GM21381 (cell line): ENCODE measurements around the gene ZFYVE21.
"Not testable (repeated sequence)": the region's sequence is repeated elsewhere in the genome, so short reads cannot be mapped to it uniquely, and the experiment has no call there.

ENCODE experiments used
- ATAC-seq: cut with Tn5 transposase; IDR thresholded peaks from one replicate; pipeline ENCODE4 v1.9.1; 2021; ENCODE audit warnings: mild to moderate bottlenecking, moderate library complexity; ENCODE audit not compliant: unreplicated experiment

Gene ZFYVE21

GRCh38 chr14:103755060-103755459 is 39.5 kb downstream of the ZFYVE21 start:
- no peak for ATAC-seq

GRCh38 chr14:103758059-103758776 is 42.6 kb downstream of the ZFYVE21 start:
- no peak for ATAC-seq

GRCh38 chr14:103762036-103762435 is 46.4 kb downstream of the ZFYVE21 start:
- no peak for ATAC-seq

- ATAC-seq: no peak
Observed at GRCh38 chr14:103762541-103762940, 46.9 kb downstream of the ZFYVE21 start.

GRCh38 chr14:103763730-103764488 is 48.3 kb downstream of the ZFYVE21 start:
- ATAC-seq: peak; percentile 77

- no peak for ATAC-seq
Observed at GRCh38 chr14:103765526-103765925, 49.9 kb downstream of the ZFYVE21 start.

- ATAC-seq: no peak
Observed at GRCh38 chr14:103767336-103767894, 51.8 kb downstream of the ZFYVE21 start.

GRCh38 chr14:103770500-103770899 is 54.9 kb downstream of the ZFYVE21 start:
- ATAC-seq: no peak

GRCh38 chr14:103770902-103771301 is 55.3 kb downstream of the ZFYVE21 start:
- no peak for ATAC-seq

- ATAC-seq: no peak
Observed at GRCh38 chr14:103772078-103772712, 56.6 kb downstream of the ZFYVE21 start.

GRCh38 chr14:103773521-103773920 is 57.9 kb downstream of the ZFYVE21 start:
- no peak for ATAC-seq

- no peak for ATAC-seq
Observed at GRCh38 chr14:103775506-103775905, 59.9 kb downstream of the ZFYVE21 start.

GRCh38 chr14:103776319-103776718 is 60.7 kb downstream of the ZFYVE21 start:
- ATAC-seq: not testable (repeated sequence)

GRCh38 chr14:103782376-103782775 is 66.8 kb downstream of the ZFYVE21 start:
- no peak for ATAC-seq
